Measurements from ENCODE around the gene SMIM20. TPM values are rescaled to one million over a fixed set of nuclear protein-coding genes. Genes with fewer than 3 reads are reported as not detected.

SMIM20 gene
- polyA plus RNA-seq, 1 experiment, result 55.5 TPM

DNA sequence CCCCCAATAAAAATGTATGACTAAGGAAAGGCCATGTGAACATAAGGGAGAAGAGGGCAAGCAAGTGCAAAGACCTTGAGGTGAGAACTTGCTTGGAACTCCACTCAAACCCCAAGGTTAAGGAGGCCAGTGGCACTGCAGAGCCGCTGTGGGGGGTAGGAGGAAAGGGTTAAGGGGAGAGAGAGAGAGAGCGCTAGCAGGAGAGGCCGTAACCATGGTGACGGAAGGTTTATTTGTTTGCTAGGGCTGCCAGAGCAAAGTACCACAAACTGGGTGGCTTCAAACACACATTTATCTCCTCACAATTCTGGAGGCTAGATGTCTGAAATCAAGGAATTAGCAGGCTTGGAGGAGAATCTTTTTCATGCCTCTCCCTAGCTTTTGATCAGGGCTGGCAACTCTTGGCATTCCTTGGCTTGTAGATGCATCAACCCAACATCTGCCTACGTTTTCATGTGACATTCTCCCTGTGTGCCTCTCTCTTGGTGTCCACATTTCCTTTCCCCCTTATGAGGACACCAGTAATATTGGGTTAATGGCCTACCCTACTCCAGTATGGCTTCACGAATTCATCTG lies 35.2 kb downstream of the SMIM20 start:
- Histone ChIP-seq H3K9me3 (ENCODE audit: control insufficient read depth, insufficient read depth, low read length) (no peaks in the 10 kb centered on the region), H3K27me3 (ENCODE audit: control insufficient read depth, insufficient read depth, low read length) (peaks cover 15% of the 10 kb centered on the region), H3K4me3 (ENCODE audit: low read depth, low read length) (no peak overlapping the region), H3K27ac (ENCODE audit: low read depth, low read length) (no peak overlapping the region)
- ChIA-PET CTCF (no interaction called here), POLR2A (no interaction called here)
- DNase-seq (ENCODE audit: low read depth, low spot score), result no peak
- TF ChIP-seq, protein P1, sequence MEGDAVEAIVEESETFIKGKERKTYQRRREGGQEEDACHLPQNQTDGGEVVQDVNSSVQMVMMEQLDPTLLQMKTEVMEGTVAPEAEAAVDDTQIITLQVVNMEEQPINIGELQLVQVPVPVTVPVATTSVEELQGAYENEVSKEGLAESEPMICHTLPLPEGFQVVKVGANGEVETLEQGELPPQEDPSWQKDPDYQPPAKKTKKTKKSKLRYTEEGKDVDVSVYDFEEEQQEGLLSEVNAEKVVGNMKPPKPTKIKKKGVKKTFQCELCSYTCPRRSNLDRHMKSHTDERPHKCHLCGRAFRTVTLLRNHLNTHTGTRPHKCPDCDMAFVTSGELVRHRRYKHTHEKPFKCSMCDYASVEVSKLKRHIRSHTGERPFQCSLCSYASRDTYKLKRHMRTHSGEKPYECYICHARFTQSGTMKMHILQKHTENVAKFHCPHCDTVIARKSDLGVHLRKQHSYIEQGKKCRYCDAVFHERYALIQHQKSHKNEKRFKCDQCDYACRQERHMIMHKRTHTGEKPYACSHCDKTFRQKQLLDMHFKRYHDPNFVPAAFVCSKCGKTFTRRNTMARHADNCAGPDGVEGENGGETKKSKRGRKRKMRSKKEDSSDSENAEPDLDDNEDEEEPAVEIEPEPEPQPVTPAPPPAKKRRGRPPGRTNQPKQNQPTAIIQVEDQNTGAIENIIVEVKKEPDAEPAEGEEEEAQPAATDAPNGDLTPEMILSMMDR (IDR thresholded peaks at IDR 0.05; ENCODE audit: low read depth, low read length), result no peak

DNA sequence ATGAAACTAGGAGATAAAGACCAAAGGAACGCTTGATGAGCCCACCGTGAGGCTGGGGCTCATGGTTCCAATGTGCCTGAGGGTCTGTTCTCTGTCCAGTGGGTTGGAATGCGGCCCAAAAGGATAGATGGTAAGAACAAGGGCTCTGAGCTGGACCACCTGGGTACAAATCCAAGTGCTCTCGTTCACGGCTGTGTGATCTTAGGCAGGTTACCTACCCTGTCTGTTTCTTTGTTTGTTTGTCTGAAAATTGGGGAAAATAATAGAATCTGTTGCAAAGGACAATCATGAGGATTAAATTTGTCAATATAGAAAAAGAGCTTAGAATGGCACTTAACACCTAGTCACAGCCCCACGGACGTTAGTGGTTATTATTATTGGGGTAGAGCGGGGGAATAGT lies 36.0 kb downstream of the SMIM20 start:
- TF ChIP-seq, protein P1 (IDR thresholded peaks at IDR 0.05; ENCODE audit: low read depth, low read length), result no peak
- DNase-seq (ENCODE audit: low read depth, low spot score), result no peak
- H3K4me3 ChIP-seq (ENCODE audit: low read depth, low read length), result no peak overlapping the region
- no peak overlapping the region for H3K27ac ChIP-seq (ENCODE audit: low read depth, low read length)
- ChIA-PET POLR2A (no interaction called here), CTCF (no interaction called here)
- no peaks in the 10 kb centered on the region for H3K9me3 ChIP-seq (ENCODE audit: control insufficient read depth, insufficient read depth, low read length)
- peaks cover 15% of the 10 kb centered on the region for H3K27me3 ChIP-seq (ENCODE audit: control insufficient read depth, insufficient read depth, low read length)

DNA sequence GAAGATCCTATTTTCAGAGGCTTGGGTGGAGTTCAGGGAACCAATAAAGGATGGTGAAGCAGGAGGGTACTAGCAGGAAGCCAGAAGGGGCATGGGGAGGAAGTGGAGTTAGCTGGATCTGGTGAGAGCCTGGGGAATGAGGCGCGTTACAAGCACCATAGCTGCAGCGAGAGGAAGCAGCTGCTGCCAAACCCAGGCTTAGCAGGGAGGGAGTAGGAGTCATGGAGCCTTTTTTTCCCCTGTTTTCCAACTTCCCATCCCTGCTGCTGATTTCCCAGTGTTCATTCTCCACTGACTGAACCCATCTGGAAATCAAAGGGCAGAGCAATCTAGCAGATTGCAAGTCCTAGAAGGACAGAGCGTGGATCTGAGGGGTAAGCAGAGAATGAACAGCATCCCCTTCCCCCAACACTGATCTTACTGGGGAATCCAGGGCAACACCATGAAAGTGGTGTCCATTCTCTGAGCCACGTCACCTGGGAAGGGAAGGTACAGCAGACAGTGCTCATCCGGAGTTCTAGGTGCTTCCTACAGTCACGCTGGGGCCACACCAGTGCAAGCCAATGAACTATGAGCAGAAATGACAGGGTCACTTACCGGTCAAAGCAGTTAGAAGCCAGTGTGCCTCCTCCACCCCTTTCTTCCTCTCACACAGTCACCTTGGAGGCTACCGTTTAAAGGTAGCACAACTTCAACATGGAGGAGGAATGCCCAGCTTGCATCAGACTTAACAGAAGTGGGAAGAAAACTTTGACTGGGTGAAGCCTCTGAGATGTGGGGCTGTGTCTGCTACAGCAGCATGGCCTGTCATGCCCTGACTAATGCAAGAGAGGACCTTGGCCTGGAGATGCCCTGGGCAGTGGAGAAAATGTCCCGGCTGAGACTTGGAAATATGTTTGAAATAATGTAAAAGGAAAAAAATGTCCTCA lies 36.7 kb downstream of the SMIM20 start:
- no peak overlapping the region for H3K27ac ChIP-seq (ENCODE audit: low read depth, low read length)
- CTCF ChIA-PET, result no interaction called here
- TF ChIP-seq, protein P1 (IDR thresholded peaks at IDR 0.05; ENCODE audit: low read depth, low read length), result no peak
- H3K4me3 ChIP-seq (ENCODE audit: low read depth, low read length), result no peak overlapping the region
- no peak for DNase-seq (ENCODE audit: low read depth, low spot score)
- peaks cover 18% of the 10 kb centered on the region for H3K27me3 ChIP-seq (ENCODE audit: control insufficient read depth, insufficient read depth, low read length)
- POLR2A ChIA-PET, result no interaction called here
- no peaks in the 10 kb centered on the region for H3K9me3 ChIP-seq (ENCODE audit: control insufficient read depth, insufficient read depth, low read length)

DNA sequence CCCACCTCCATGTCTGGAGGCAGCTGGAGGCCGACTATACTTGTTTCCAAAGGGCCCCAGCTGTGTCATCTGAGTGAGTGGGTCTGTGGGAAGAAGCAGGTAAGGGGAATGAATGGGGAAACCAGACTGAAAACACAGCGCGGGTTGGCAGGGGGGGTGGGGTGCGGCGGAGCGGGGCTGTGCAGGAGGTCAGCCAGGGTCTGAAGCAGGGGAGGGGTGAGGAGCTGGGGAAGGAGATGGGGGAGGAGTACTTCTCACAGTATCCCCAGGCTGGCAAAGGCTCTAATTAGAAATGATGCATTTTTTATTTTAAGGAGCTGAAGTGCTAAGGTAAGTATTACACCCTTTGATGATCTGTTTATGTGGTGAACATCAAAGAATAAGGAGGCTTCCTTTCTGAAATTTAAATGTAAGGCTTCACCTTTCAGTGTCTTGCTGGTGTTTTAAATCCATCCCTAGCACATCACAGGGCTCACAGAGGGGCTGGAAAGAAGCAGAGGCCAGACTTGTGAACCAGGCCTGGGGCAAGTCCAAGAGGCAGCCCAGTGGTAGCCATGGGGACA lies 37.5 kb downstream of the SMIM20 start:
- Histone ChIP-seq H3K27me3 (ENCODE audit: control insufficient read depth, insufficient read depth, low read length) (peaks cover 18% of the 10 kb centered on the region), H3K9me3 (ENCODE audit: control insufficient read depth, insufficient read depth, low read length) (no peaks in the 10 kb centered on the region), H3K27ac (ENCODE audit: low read depth, low read length) (no peak overlapping the region), H3K4me3 (ENCODE audit: low read depth, low read length) (no peak overlapping the region)
- ChIA-PET CTCF (no interaction called here), POLR2A (no interaction called here)
- TF ChIP-seq, protein P1 (IDR thresholded peaks at IDR 0.05; ENCODE audit: low read depth, low read length), result no peak
- DNase-seq (ENCODE audit: low read depth, low spot score), result no peak

DNA sequence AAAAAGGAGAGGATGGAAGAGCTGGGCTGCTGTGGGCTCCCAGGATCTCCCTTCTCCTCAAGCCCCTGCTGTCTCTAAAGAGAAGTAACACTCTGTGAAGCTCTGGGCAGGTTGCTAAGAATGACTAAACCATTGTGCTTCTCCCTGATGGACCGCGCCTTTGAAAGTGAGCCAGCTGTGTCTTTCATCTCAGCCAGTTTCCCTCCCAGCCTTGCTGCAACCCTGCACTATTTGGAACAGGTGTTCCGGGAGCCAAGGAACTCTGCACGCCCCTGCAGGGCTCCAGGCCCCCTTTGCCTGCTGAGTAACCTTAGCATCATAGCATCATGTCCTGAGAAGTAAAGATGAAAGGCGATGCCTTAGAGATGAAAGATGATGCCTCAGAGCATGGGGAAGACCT lies 39.7 kb downstream of the SMIM20 start:
- Histone ChIP-seq H3K9me3 (ENCODE audit: control insufficient read depth, insufficient read depth, low read length) (no peaks in the 10 kb centered on the region), H3K27me3 (ENCODE audit: control insufficient read depth, insufficient read depth, low read length) (peaks cover 16% of the 10 kb centered on the region), H3K4me3 (ENCODE audit: low read depth, low read length) (no peak overlapping the region), H3K27ac (ENCODE audit: low read depth, low read length) (no peak overlapping the region)
- TF ChIP-seq, protein P1 (IDR thresholded peaks at IDR 0.05; ENCODE audit: low read depth, low read length), result 0 out of 2 replicates have a peak, but pooled peaks have one; percentile 7
- POLR2A ChIA-PET, result no interaction called here
- CTCF ChIA-PET, result no interaction called here
- DNase-seq (ENCODE audit: low read depth, low spot score), result peak; percentile 7
